K562 (cell line): ENCODE results near the gene TMEM200B. TPM values are rescaled to one million over a fixed set of nuclear protein-coding genes. Genes with fewer than 3 reads are reported as not detected.

Source experiments
- ATAC-seq: fragments of 200-7000 bp; cut with Tn5 transposase; 3 replicates; pipeline ENCODE4 v1.9.1; 2020; ENCODE audit warnings: moderate library complexity
- BruUV-seq: library from RNA; stranded (reverse); fragments of 400-500 nt; replicated peaks from 2 replicates; lab custom pipeline; 2021; lab: Mats Ljungman, UMichigan
- CTCF ChIA-PET: fragments of 300-600 bp; formaldehyde crosslinking; extraction: SDS; loops from one replicate; lab custom pipeline; 2021; ENCODE audit warnings: low intra/inter-chr PET ratio; lab: Yijun Ruan, JAX
- POLR2A ChIA-PET: fragments of 300-600, 350-650 bp; sonication (Branson Sonifier 250); formaldehyde crosslinking; extraction: SDS; loops from one replicate; lab custom pipeline; 2021; ENCODE audit warnings: antibody characterized with exemption, inconsistent platforms; lab: Yijun Ruan, JAX
- DNase-seq, 4 experiments: peaks; one replicate each; pipeline versions ENCODE4 v3.0.0 to v3.0.0-alpha.2; 2011 to 2018; ENCODE audit warnings: low spot score in 3 of 4, mixed read lengths in 3 of 4; ENCODE audit errors: extremely low read depth in 1 of 4
- FAIRE-seq: peaks from 2 replicates; lab custom pipeline; 2011; peaks lifted over from hg19 to GRCh38; lab: Jason Lieb, UNC
- H2AFZ ChIP-seq: 2 replicates; pipeline ENCODE4 v1.6.0; 2011; ENCODE audit warnings: low read depth, low read length, control low read depth, inconsistent platforms
- H3K27ac ChIP-seq: fragments of 200-600 bp; 3 replicates; pipeline ENCODE4 v1.8.0; 2011; ENCODE audit warnings: low read depth, mild to moderate bottlenecking, control low read depth, inconsistent platforms, low read length, moderate library complexity, mixed read lengths; ENCODE audit errors: extremely low read depth
- H3K27me3 ChIP-seq, 2 experiments: fragments of 300-600 bp in 1 of 2; 2 replicates in 1 of 2; 3 replicates in 1 of 2; pipeline versions ENCODE4 v1.6.0 to v1.8.0; 2011; ENCODE audit warnings: inconsistent platforms in 2 of 2, low read length in 2 of 2, mild to moderate bottlenecking in 1 of 2, mixed read lengths in 1 of 2, moderate library complexity in 1 of 2; ENCODE audit not compliant: control insufficient read depth in 2 of 2, insufficient read depth in 2 of 2
- H3K36me3 ChIP-seq: fragments of 300-600 bp; 3 replicates; pipeline ENCODE4 v1.8.0; 2011; ENCODE audit warnings: mild to moderate bottlenecking, low read length, inconsistent platforms; ENCODE audit not compliant: control insufficient read depth, insufficient read depth
- H3K4me1 ChIP-seq, 2 experiments: fragments of 200-600 bp in 1 of 2; replicated peaks in 1 of 2; 2 replicates in 1 of 2; 3 replicates in 1 of 2; pipeline versions ENCODE4 v1.5.1 to v1.8.0; 2011; ENCODE audit warnings: inconsistent platforms in 2 of 2, low read length in 2 of 2, mild to moderate bottlenecking in 1 of 2, mixed read lengths in 1 of 2, moderate library complexity in 1 of 2; ENCODE audit not compliant: control insufficient read depth in 2 of 2, insufficient read depth in 2 of 2
- H3K4me2 ChIP-seq: 2 replicates; pipeline ENCODE4 v1.6.1; 2011; ENCODE audit warnings: low read length, control low read depth, inconsistent platforms, mixed read lengths; ENCODE audit not compliant: insufficient read depth
- H3K4me3 ChIP-seq: fragments of 200-600 bp; sonication (generic), shearing (Covaris generic); 2 replicates; pipeline ENCODE4 v1.5.1; 2016; ENCODE audit warnings: control low read depth, inconsistent platforms
- H3K79me2 ChIP-seq: fragments of 200-600 bp; 3 replicates; pipeline ENCODE4 v1.8.0; 2011; ENCODE audit warnings: low read length, inconsistent platforms; ENCODE audit not compliant: control insufficient read depth, insufficient read depth
- H3K9ac ChIP-seq, 2 experiments: 2 replicates each; pipeline versions ENCODE4 v1.6.0 to v1.6.1; 2011; ENCODE audit warnings: low read depth in 2 of 2, low read length in 2 of 2, control low read depth in 1 of 2, inconsistent platforms in 1 of 2, mild to moderate bottlenecking in 1 of 2, mixed read lengths in 1 of 2; ENCODE audit not compliant: insufficient read depth in 1 of 2
- H3K9me1 ChIP-seq: one replicate; pipeline ENCODE4 v1.6.0; 2011; ENCODE audit warnings: inconsistent platforms, mild to moderate bottlenecking, low read length, moderate library complexity; ENCODE audit not compliant: control insufficient read depth, insufficient read depth
- H3K9me3 ChIP-seq: replicated peaks from 2 replicates; pipeline ENCODE4 v1.5.1; 2011; ENCODE audit warnings: low read depth, low read length, inconsistent platforms; ENCODE audit not compliant: control insufficient read depth, insufficient read depth
- H4K20me1 ChIP-seq: replicated peaks from 2 replicates; pipeline ENCODE4 v1.6.1; 2011; ENCODE audit warnings: low read length, inconsistent platforms, mixed read lengths; ENCODE audit not compliant: control insufficient read depth, insufficient read depth
- HDAC1 ChIP-seq, 2 experiments: fragments of 450-650 bp; IDR thresholded peaks; 2 replicates each; pipeline ENCODE4 v1.6.1; 2016 to 2017; ENCODE audit warnings: inconsistent platforms in 1 of 2, mild to moderate bottlenecking in 1 of 2, moderate library complexity in 1 of 2
- HMG20B ChIP-seq: fragments of 250-450 bp; sonication (Bioruptor Pico); IDR thresholded peaks from 2 replicates; pipeline ENCODE4 v1.5.0; 2021; ENCODE audit warnings: mild to moderate bottlenecking
- SNRNP70 ChIP-seq: fragments of 200-400 bp; formaldehyde crosslinking; optimal IDR thresholded peaks from 2 replicates; pipeline ENCODE3; 2017; ENCODE audit warnings: low read depth, low read length
- USF2 ChIP-seq: sonication (generic); formaldehyde crosslinking; IDR thresholded peaks from 2 replicates; pipeline ENCODE4 v1.5.0; 2020; ENCODE audit warnings: missing genetic modification reagents
- ZNF174 ChIP-seq: fragments of 250-450 bp; sonication (Bioruptor Pico); IDR thresholded peaks from 2 replicates; pipeline ENCODE4 v1.4.0; 2020; ENCODE audit warnings: mild to moderate bottlenecking
- ZNF232 ChIP-seq: sonication (generic); formaldehyde crosslinking; IDR thresholded peaks from 2 replicates; pipeline ENCODE4 v1.8.0; 2022; ENCODE audit warnings: mild to moderate bottlenecking, missing genetic modification reagents
- WGBS: fragments of 100-300 bp; shearing (Covaris generic); methylation state at CpG from one replicate; pipeline ENCODE4 v1.1.6; 2016; ENCODE audit warnings: low coverage, mixed read lengths; ENCODE audit not compliant: insufficient coverage; ENCODE audit errors: missing lambda C conversion rate; 5-methylcytosine and 5-hydroxymethylcytosine counted together
- in situ Hi-C: fragments of 300-500 bp; cut with MboI; formaldehyde crosslinking; loops from 4 replicates; pipeline ENCODE4 v1.15.0; 2018; ENCODE audit warnings: inconsistent platforms, mixed read lengths
- intact Hi-C: fragments of 100-400 bp; cut with micrococcal nuclease; formaldehyde crosslinking; loops from 2 replicates; pipeline ENCODE4 v1.14.2; 2022
- polyA plus RNA-seq, 8 experiments: library from polyadenylated mRNA; depleted of rRNA in 4 of 8; stranded (reverse) in 5 of 8; unstranded in 3 of 8; fragments of >200 nt; fragmentation: Nextera tagmentation in 2 of 8; fragmentation: Illumina TruSeq in 1 of 8; extraction: Ambion mirVana in 2 of 8; extraction: Trizol in 1 of 8; gene quantifications; 2 replicates each; pipeline versions ENCODE4 v1.2.1 to v1.2.3, GENCODE V29; 2011 to 2014; ENCODE audit warnings: inconsistent platforms in 1 of 8, missing spikeins in 1 of 8
- total RNA-seq, 7 experiments: library from RNA; depleted of rRNA in 6 of 7; stranded (reverse); fragments of >200 nt in 6 of 7; fragmentation: Illumina TruSeq in 2 of 7; extraction: Trizol in 2 of 7; gene quantifications; 2 replicates each; pipeline versions ENCODE4 v1.2.1 to v1.2.3, GENCODE V29; 2011 to 2021; ENCODE audit warnings: low replicate concordance in 1 of 7

The TMEM200B gene
- total and polyA plus RNA-seq, 9 of the 15 experiments (the other 6 are each of a cell fraction or from before 2014, with no cell fraction given) = 0.04 to 0.35 (median 0.10) TPM; not detected in 1

- intact Hi-C loops (no loop called here), in situ Hi-C loops (no loop called here)
- H3K27ac ChIP-seq = no peak overlapping the region
- peaks cover 4 to 7% of the 10 kb centered on the region in 2 experiments; a peak in 4 of 5 replicates for H3K4me1 ChIP-seq
- H3K9ac ChIP-seq = 0 out of 4 replicates have a peak overlapping the region, but pooled peaks of 1 of the 2 experiments have one; percentile 57
- no peaks in the 10 kb centered on the region for H3K9me1 ChIP-seq
- ChIA-PET CTCF (no interaction called here), POLR2A (interaction anchor here (1.1 to 14.0 kb wide), 4 partner anchors 7 to 48 kb away, joined by 5 to 129 read pairs (median 46); partner anchors contain the start of gene SRSF4)
- no peaks in the 10 kb centered on the region for H3K9me3 ChIP-seq
- TF ChIP-seq HMG20B (CRISPR knock-in tag) (no peak), SNRNP70 (no peak), HDAC1 (IDR thresholded peaks at IDR 0.05) (no peak), ZNF174 (CRISPR knock-in tag) (no peak), USF2 (CRISPR knock-in tag) (no peak), ZNF232 (CRISPR knock-in tag) (no peak)
- ATAC-seq (no peak), FAIRE-seq (no peak), DNase-seq (no peak)
- H3K4me3 ChIP-seq = no peak overlapping the region
- no TSS peak for BruUV-seq
- H3K79me2 ChIP-seq = peaks cover 98% of the 10 kb centered on the region
- WGBS = 93% methylated on average over 8 of the region's 8 CpGs
- H3K36me3 ChIP-seq = peaks cover 85% of the 10 kb centered on the region
- H4K20me1 ChIP-seq = peaks cover 42% of the 10 kb centered on the region
- H2AFZ ChIP-seq = no peak overlapping the region
- H3K4me2 ChIP-seq = no peak overlapping the region
- H3K27me3 ChIP-seq = no peaks in the 10 kb centered on the region
Observed at GRCh38 chr1:29172415-29172939, 48.8 kb upstream of the TMEM200B start.
